A204.1 (cell line): Measurements from ENCODE around the gene IGFLR1.

Experiments used
- FAIRE-seq: peaks from 2 replicates; lab custom pipeline; 2012; peaks lifted over from hg19 to GRCh38; lab: Jason Lieb, UNC

Gene IGFLR1

DNA sequence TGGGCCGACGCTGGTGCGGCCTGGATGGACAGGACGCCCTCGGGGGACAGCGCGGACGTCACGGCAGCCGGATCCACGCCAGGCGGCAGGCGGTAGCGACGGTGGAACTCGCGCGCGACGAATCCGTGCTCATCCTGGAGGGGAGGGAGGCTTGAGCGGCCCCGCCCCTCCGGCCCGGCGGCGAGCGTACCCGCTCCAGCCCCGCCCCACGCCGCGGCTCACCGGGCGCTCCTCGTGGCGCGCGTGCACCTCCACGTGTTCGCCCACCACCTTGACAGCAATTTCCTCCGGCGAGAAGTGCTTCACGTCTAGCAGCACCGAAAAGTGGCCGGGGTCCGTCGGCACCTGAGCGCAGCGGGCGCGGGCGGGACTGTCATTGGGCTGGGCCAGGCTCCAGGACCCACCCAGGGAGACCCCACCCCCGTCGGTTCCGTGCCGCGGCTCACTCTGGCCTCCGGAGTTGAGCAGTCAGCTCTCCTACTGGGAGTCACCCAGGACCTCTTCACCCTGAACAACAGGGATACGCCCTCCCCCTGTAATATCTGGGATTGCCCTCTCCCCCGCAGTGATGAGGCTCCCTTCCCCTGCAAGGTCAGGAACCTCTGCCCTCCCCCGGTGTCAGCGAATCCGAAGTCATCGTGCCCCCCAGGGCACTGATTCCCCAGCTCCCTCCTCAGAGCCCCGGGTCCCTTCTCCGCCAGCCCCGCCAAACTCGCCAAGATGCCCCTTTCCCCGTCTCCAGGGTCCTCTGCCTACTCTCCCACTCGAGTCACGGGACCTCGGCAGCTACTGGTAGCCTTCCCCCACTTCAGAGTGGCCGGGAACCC lies 13.5 kb upstream of the IGFLR1 start:
- no peak for FAIRE-seq

DNA sequence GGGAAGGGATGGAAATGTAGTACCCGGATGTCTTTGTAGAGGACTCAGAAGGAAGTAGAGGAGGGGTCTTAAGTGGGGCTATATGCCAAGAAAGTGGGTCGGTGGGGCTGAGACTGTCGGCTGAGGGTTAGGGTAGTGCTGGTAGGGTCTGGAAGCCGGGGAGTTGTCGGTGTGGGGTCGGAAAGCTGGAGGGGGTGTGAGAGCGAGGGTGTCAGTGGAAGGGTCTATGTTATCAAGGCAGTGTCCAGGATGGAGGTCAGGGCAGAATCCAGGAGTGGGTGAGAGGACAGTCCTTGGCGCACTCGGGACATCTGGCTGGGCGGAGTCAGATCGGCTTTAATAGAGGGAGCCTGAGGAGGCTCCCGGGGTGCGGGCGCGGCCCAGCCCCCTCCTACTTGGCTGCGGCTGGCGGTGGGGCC lies 12.9 kb upstream of the IGFLR1 start:
- FAIRE-seq = no peak

DNA sequence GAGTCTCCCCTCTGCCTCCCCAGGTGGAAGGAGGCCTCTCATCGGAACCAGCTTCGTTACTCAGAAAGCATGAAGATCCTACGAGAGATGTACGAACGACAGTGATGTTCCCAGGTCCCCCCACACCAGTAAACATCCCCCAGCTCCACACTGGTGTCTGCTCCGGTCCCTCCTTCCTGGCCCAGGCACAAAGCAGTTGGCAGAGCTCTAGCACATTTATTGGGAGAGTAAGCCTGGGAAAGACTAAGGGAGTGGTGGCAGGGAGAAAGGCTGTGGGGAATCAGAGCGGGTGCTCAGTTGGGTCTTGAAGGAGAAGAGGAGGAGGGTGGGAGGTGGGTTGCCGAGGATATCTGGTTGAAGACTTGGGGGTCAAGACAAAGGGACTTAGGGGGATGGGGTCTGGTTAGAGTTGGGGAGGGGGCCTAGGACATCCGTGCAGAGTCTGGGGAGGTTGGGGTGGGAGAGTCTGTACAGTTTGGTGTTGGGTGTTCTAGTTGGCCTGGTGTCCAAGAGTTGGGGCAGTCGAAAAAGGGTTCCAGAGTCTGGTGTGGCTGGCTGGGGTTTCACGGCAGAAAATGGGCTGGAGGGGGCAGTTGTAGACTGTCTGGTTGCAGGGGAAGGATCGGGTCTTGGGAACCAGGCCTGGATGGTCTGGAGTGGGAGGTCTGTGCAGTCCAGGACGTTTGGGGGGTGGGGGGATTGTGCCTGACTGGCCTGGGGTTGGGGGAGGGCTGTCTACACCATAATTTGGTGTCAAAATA lies 12.3 kb upstream of the IGFLR1 start:
- no peak for FAIRE-seq

DNA sequence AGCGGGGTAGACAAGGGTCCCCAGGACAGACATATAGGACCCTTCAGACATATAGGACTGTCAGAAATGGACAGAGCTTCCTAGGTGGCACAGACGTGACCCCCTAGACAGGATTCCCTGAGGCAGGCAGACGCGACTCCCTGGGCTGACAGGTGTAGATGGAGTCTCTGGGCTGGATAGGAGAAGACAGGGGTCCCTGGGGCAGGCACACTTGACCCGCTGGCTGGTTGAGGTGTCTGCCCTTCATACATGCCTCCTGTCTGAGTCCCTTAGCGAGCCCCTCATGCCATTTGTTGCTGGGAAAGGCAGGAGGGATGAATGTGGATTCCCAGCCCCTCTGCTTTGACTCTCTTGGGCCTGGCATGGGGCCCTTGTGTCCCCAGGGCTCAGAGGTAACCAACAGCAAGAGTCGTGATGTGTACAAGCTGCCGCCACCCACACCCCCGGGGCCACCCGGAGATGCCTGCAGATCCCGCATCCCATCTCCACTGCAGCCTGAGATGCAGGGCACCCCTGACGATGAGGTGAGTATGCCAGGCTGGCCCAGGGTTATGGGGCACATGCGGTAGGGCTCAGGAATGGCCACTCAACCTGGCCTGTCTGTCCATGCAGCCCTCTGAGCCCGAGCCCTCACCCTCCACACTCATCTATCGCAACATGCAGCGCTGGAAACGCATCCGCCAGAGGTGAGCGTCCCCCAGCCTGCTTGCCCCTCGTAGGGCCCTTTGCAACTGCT lies 11.6 kb upstream of the IGFLR1 start:
- FAIRE-seq = no peak

DNA sequence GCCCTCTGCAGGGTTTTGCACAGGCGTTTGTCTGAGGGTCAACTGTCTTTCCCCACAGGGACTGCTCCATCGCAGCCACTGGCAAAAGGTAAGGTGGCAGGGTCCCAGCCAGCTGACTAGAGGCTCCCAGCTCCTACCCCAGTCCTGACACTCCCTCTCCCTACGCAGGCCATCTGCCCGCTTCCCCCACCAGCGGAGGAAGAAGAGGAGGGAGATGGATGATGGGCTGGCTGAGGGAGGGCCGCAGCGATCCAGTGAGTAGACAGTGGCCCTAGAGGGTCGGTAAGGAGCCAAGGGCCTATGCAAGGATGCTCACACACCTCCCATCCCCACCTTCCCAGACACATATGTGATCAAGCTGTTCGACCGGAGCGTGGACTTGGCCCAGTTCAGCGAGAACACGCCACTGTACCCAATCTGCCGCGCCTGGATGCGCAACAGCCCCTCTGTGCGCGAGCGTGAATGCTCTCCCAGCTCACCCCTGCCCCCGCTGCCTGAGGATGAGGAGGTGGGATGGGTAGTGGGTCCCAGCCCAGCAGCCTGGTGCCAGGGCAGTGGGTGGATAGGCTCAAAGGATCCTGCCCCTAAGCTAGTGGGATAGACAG lies 10.6 kb upstream of the IGFLR1 start:
- FAIRE-seq = no peak

DNA sequence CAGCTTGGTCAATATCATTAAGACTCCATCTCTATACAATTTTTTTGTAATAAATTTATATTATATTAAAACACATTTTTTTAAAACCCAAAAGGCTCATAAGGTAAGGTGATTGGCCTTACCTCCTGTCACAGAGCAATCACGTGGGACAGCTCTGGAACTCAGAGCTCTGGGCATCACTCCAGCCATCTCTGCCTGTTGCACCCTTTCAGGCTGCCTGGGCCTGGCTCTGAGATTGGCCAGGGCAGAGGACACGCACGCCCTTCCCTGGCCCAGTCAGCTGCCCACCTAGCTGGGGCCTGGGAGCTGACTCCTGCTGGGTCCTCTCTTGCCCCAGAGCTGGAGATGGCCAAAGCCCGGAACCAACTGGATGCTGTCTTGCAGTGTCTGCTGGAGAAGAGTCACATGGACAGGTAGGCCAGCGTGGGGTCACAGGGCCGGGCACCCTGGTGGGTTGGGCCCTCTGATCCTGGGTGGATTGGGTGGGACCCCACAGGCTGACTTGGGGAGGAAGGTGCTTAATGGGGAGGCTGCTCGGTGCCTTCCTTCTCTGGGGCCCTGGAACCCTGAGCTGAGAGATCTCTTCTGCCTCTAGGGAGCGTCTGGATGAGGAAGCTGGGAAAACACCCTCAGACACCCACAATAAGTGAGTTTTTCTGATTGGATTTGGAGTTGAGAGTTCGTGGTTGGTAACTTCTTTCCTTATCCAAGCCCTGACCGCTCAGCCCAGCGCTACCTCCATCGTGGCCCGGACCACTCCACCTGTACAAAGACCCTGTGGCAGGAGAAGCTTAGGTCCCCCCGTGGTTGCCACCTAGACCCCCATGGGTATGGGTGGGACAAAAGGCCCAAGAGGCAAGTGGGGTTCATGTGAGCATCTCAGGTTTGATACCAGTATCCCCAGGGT lies 9.8 kb upstream of the IGFLR1 start:
- no peak for FAIRE-seq

DNA sequence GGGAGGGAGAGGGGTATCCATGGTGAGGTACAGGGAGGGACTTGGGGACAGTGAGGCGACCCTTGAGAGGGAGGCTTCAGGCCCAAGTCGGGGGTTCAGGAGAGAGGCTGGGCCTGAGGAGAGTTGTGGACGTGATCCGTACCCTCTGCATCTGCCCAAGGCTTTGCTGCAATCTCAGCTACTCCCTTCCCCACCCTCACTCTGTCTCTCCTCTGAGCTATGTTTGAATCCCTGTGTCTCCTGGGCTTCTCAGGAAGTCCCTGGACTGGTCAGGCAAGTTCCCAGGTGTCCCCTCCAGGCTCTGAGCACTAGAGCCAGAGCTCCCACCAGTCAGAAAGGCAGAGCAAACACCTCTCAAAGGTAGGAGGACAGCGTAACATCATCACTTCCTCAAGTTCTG lies 7.9 kb upstream of the IGFLR1 start:
- no peak for FAIRE-seq

DNA sequence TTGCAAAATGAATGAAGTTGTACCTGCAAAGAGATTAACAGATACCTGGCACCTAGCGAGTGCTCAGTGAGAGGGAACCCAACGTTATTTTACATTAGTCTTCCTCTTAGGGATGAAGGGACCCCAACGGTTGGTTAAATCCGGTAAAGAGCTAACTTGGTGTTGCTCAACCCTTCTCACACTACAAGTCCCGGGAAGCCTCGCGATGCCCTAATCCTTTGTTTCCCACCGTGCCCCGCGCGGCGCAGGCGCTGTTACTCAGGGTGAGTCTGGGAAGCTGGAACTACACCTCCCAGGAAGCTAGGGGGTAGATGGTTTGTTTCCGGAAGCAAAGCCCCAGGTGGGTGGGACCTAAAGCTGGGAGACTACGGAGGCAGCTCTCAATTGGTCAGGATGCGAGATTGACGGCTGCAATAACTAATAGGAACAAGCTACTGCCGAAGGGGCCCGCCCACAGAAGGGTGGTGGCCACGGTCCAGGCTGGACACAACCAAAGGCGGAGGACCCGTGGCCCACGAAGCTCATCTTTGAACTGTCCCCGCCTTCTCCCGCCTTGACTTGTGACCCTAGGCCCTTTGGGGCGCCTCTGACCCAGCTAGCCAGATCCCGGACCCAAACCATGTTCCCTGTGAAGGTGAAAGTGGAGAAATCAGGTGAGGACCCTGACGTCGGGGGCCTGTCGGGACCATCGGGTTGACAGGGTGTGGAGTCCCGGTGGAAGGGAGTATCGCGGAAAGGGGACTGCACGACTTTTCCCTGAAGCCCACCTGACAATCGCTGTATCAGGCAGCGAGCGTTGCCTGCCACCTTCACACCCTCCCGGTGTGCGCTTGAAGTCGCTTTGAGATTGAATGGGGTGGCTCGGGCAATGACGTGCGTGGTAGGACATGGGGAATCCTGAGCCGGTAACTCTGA lies 6.1 kb upstream of the IGFLR1 start, which contains the start of gene LIN37:
LIN37 (plus strand) TSS at position 471 of the 915 bp plus-strand sequence; CDS start at position 620, 149 bp downstream.
- peak; percentile 97 for FAIRE-seq

DNA sequence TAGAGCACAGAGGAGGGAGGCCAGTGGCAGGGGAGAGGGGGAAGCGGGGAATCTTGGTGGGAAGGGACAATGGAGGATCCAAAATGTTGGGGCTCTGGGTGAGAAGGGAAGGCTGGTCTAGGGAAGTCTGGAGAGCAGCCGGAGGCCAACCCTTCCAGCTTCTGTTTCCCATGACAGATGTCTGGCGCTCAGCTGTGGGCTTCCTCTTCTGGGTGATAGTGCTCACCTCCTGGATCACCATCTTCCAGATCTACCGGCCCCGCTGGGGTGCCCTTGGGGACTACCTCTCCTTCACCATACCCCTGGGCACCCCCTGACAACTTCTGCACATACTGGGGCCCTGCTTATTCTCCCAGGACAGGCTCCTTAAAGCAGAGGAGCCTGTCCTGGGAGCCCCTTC lies 4.3 kb upstream of the IGFLR1 start:
- FAIRE-seq = no peak

DNA sequence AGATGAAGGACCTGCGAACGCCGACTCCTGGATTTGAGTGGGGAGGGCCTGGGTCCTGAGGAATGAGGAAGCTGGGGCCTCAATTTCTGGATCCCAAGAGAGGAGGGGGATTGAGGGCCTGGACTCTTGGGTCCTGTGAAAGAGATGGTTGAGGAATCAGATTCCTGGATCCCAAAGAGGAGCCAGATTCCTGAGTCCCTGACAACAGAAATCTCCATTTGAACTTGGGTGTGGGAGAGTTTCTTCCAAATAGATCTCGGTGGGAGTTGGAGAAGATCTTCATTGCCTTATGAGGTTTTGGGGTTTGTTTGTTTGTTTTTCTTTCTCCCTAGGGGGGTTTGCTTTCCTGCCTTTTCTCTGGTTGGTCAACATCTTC lies 3.8 kb upstream of the IGFLR1 start:
- no peak for FAIRE-seq

DNA sequence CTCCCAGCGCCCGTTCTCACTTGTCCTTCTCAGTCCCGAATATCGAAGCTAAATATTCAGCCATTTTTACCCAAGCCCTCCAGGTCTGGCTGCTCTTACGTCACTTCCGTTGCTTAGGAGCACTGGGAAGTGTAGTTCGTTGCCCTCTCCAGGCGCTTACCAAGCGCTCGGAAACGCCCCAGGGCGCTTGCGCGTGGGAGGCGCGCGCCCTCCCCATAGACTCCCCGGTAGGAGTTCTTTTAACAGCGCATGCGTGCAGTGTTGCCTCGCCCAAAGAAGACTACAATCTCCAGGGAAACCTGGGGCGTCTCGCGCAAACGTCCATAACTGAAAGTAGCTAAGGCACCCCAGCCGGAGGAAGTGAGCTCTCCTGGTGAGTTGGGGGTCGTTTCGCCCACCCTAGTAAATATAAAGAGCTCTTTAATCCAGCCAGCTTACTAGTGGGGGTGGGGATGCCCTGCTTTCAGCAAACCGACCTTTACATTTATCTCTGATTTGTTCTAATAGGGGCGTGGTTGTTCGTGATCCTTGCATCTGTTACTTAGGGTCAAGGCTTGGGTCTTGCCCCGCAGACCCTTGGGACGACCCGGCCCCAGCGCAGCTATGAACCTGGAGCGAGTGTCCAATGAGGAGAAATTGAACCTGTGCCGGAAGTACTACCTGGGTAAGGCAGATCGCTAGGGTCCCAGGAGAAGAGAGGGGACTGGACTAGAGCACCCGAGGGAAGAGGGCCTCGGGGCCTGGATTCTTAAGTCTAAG lies 3.3 kb upstream of the IGFLR1 start, which contains the start of the genes PSENEN and U2AF1L4:
PSENEN (plus strand) TSS at position 324 of the 759 bp plus-strand sequence; CDS start at position 604, 280 bp downstream.
U2AF1L4 (minus strand) TSS at position 91 of the 759 bp plus-strand sequence; CDS start at position 64, 27 bp downstream.
- peak; percentile 98 for FAIRE-seq

DNA sequence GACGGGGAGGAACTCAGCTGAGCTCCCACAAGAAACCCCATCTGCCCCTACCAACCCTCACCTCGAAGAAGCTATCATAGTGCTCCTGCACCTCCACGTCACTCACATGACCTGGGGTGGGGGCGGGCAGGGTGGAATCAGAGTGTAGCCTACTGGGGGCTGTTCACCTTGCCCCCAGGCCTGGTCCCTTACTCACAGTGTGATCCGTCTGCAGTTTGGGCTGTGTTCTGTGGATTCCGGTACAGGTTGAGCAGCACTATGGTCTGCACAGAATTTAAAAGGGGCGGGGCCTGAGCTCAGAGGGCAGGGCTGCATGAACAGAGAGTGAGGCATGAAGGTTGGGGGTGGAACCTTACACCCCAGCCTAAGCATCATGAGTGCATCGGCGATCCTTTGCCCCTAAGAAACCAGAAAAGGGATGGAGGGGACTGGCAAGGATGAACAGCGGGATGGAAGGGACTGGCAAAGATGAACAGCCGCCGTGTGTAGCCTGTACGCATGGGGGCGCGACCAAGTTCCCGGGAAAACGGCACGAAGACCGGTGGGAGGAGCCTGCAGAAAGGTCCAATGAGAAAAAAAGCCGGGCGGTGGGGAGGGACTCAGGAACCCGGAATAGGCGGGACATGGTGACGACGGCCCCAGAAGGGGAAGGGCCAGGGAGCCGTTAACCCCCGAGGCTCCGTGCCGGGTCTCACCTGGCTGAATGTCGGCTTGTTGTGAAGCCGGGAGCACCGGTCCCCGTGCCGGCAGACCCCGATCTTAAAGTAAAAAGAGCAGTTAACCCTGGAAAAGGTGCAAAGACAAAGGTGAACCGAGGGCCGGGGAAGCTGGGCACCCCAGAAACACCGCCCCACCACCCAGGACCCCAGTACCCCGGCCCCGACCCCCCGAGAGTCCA lies 2.4 kb upstream of the IGFLR1 start:
- peak; percentile 82 for FAIRE-seq

DNA sequence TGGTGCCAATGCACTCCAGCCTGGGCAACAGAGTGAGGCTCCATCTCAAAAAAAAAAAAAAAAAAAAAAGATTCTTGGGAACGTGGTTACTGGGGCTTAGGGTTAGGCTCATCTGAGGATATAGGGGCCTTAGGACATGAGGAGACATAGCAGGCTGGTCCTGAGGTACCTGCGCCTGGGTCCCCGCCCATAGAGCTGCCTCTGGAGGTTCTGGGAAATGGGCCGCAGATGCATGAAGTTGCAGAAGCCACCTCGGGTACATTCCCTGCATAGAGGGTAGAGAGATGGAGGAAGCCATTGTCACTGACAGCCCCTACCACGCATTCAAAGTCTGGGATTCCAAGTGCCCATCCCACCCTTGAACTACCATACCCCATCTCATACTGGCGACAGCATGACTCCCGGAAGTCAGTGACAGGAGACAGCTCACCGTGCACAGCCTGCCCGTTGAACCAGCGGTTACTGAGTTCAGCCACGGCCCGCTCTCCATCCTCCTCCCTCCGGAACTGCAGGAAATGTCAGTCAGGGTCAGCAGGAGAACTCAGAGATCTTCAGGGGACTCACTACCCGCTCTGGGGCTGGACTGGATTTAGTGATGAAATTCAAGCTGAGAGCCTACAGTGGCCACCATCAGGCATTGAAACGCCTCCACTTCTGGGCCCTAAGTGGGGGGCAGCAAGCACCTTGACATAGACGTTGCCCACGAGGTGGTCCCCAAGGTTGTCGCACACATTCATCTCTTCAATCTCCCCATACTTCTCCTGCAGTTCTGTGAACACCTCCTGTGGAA lies 1.6 kb upstream of the IGFLR1 start:
- FAIRE-seq = no peak

DNA sequence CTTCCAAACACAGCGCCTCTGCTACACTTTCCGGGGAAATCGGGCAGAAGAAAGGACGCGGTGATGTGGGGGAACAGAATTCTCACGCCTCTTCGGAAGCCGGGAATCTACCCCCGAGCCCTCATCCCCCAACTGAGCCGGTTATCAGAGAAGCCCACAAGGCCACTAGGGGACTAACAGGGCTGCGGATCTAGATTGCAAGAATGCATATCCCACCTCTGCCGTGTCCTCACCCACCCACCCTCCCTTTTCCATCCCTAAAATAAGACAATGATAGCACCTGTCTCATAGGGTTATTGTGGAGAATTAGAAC lies 1.1 kb downstream of the IGFLR1 start:
- FAIRE-seq = no peak

DNA sequence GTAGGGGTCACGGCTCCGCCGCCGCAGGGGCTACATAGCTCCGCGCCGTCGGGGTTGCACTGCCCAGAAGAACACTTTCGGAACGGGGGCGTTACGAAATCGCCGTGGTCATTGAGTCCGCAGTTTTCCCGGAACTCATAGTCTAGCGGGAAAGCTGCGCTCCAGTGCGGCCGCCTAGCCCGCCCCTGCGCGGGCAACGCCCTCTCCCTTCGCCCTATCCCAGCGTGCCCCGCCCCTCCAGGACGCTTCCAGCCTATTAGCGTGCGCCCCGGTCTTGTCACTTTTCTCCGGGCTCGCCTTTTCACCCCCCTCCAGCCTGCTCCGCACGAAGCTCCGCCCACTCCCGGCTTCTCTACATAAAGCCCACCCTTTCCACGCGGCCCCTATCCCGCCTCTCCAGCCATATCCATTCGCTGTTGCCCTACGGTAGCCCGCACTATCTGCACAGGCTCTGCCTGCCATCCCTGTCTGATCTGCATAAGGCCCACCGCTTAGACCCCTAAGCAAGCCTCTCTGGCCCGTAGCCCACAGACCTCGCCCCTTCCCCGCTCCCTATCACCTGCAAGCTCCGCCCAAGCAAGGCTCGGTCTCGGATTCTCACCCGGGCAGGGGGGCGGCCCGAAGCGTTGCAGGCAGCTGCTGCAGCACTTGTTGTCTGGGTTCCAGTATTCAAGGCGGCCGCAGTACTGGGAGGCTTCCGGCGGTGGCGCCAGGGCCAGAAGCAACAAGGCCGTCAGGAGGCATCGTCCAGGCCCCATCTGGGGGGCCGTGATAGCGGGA lies 1.6 kb downstream of the IGFLR1 start:
- FAIRE-seq = peak; percentile 86

DNA sequence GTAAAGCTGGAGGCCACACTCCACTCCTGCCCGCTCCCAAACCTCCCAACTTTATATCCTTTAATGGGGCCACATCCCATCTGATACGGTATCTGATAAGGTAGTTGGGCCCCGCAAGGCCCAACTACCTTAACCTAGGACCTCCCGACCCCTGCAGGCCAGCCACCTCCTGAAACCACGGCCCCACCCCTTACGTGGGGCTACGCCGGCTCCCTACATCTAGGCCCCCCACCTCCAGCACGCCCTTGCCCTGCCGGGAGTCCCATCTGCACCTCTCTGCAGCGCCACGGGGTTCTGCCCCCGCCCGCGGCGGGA lies 2.2 kb downstream of the IGFLR1 start:
- no peak for FAIRE-seq
